GM21381 (cell line): Measurements from ENCODE around the gene KCTD19.

Source experiments
- ATAC-seq: cut with Tn5 transposase; IDR thresholded peaks from one replicate; pipeline ENCODE4 v1.9.1; 2021; ENCODE audit warnings: mild to moderate bottlenecking, moderate library complexity; ENCODE audit not compliant: unreplicated experiment

Gene KCTD19

GRCh38 chr16:67327743-67328142, 1.2 kb upstream of the KCTD19 start:
- no peak for ATAC-seq

GRCh38 chr16:67326115-67326471, 448 bp downstream of the KCTD19 start:
- no peak for ATAC-seq

DNA sequence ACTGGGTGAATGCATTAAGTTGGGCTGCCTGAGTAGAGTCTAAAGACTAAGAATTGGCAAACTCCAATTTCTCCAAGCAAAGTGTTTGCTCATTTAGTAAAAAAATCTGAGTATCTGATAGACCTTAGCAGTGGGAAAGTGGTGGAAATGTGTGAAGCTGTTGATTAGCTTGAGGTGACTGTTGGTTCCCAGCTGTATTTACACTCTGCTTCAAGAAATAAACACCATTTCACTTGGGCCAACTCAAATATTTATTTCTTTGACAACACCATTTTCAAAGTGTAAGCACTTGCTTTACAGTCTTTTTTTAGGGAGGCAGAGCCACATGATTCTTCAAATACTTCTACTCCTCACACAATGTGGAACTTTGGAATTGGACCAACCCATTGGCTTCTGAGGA, 8.7 kb downstream of the KCTD19 start:
- no peak for ATAC-seq

- no peak for ATAC-seq
These were observed 13.8 kb downstream of the KCTD19 start for GRCh38 chr16:67312719-67313118.

DNA sequence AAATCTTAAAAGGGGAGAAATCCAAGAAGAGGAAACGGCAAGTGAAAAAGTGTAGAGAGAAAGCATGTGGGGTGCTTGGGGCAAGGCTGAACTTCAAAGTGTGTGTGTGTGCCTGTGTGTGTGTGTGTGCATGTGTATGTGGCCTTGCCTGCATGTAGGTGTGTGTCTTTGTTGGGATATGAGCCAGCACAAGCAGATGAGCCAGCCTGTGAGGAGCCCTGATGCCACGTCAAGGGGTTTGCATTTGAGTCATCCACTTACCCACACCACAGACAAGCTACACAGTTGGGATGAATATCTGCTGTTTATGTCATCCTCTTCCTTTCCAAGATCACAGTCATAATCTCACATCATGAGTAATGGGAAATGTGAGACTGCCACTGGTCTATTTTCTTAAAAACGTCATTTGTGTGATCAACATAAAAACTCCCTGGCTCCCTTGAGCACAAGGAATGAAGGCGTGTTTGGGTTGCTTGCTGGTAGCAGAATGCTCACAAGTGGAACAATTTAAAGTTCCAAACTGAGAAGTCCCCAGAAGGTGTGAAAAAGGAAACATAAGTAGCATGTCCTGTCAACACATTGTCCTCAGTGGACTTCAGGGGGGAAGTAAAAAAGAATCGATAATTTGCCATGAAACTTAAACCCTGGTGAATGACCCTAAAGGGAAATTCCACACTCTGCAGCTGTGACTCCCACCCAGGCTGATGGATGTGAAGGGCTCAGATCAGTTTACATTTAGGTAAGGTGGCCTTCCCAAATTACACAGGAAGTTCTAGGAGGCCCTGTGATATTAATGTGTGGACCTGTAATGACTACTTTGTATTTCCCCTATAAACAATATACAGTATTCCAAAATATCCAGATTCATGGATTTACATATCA, 14.7 kb downstream of the KCTD19 start:
- peak; percentile 77 for ATAC-seq

GRCh38 chr16:67310561-67310960, 16.0 kb downstream of the KCTD19 start:
- no peak for ATAC-seq

GRCh38 chr16:67305216-67306071, 21.1 kb downstream of the KCTD19 start:
- no peak for ATAC-seq

DNA sequence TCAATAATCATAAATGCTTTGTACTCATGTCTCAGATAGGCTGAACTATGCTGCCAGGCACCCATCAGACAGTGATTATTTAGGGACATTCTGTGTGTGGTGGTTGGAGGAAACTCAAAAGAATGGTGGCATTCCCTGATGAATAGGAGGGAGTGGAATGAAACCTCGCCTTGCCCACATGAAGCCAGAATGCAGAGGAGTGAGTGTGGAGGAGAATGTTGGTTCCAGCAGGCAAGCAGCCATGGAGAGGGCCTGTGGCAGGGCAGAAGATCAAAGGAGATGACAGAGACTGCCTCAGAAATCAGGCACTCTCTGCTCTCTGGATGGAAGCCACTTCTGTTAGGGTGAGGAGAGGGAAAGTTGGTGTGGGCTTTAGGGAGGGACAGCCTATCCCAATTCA, 22.5 kb downstream of the KCTD19 start:
- no peak for ATAC-seq

DNA sequence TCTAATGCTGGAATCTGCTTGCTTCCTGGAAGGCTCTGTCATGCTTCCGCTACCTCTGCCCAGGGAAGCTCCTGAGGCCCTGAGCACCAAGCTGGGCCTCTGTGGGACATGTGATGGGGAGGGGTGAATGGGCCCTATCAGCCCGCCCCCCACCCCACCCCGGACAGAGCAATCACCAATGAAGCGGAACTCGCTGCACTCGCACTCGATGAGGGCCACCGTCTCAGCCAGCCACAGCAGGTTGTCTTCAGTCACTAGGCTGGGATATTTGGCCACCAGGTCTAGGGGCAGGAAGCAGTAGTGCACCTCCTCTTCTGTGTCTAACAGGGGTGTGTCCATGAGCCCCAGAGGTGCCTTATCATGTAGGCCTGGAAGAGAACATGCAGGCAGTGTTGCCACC, 23.6 kb downstream of the KCTD19 start:
- ATAC-seq = no peak

- ATAC-seq = no peak
These were observed 24.5 kb downstream of the KCTD19 start for GRCh38 chr16:67302076-67302475.

DNA sequence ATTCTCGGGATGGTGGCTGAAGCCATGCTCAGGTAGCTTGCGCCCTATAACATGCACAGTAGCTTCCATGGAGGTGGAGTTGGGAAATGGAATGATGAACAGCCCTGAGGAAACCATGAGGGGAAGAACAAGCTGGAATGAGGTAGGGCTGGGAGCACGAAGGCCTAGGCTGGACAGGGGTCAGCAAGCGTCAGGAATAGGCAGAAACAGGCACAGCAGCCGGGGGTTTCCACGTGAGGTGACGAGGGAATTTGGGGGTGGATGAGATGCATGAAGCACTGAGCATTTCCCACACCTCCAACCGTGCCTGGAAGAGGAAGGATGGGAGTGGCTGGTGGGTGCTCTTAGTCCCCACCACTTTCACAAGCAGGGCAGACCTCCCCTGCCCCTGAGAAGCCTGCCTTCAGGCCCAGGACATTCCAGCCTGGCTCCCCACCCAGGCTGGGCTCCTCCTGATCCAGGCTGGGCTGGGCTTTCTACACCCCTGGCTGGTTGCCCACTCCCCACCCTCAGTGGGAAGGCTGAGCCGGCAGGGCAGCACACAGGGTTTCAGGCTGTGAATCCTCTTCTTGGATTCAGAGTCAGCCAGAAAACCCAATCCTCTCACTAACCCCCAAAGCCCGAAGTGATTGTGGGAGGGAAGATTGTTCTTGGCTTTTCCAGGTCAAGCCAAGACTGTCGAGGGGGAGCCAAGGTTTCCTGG, 25.3 kb downstream of the KCTD19 start:
- no peak for ATAC-seq

DNA sequence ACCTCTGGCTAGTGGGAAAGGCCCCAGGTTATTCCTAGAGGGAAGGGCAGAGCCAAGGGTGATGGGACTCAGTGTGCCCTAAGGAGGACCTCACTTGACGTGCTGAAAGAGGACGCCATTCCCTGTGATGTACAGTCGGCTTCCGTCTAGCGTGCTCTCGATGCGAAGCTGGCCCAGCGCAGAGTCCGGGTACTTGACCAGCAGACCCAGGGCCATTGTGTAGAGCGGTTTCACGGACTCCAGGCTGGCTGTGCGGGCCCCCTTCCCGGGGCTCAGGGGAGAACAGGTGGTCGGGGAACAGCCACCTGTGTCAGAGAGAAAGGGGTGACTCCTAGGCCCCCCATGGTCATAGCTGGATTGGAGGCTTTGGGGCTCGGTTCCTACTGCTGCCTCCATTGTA, 27.3 kb downstream of the KCTD19 start:
- no peak for ATAC-seq

- ATAC-seq = no peak
These were observed 28.3 kb downstream of the KCTD19 start for GRCh38 chr16:67298277-67298676.

DNA sequence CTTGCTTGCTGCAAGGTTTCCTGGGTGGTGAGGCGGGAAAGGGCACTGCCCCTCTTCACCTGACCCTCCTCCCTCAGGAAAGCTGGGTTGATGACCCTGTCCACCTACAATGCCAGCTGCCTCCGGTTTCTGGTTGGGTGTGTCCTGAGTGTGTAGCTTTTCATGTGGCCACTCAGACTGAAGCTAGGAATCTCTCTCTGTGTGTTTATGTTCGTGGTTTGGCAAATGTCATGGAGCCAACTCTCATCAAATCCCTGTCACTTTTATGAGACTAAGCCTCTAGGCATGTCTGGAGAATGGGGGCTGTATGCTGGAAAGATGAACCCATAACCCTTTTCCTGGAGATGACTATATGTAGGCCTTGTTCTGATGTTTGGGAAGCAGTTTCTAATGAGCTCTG, 30.1 kb downstream of the KCTD19 start:
- ATAC-seq = no peak

DNA sequence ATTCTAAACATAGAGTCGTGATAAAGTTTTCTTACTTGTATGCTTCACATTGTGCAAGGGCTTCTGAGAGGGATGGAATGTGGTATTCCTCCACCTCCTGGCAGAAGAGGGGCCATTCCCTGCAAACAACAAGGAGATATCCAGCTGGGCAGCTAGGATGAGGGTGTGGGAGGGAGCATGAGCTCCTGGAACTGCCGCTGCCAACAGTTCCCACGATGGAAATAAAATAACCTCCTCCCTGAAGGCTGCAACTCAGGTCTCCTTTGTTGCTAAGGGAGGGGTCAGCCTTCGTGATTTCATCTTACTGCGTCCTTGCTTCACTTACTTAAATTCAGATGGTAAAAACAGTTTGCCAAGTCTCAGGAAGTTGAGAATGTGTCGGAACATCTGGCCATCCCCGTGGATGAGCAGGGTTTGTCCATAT, 31.6 kb downstream of the KCTD19 start:
- no peak for ATAC-seq

- ATAC-seq = no peak
These were observed 32.3 kb downstream of the KCTD19 start for GRCh38 chr16:67294171-67294757.

- no peak for ATAC-seq
These were observed 35.1 kb downstream of the KCTD19 start for GRCh38 chr16:67291461-67291860.

DNA sequence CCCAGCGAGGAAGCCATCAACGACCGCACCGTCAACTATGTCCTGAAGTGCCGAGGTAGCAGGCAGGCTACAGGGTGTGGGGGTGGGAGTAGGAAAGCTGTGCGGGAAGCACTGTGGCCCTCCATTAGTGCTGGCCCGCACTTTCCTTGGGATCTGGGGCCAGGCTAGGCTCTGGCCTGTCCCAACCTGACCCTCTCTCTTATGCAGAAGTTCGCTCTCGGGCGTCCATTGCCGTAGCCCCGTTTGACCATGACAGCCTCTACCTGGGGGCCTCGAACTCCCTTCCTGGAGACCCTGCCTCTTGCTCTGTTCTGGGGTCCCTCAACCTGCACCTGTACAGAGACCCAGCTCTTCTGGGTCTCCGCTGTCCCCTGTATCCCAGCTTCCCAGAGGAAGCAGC, 38.6 kb downstream of the KCTD19 start:
- no peak for ATAC-seq

- ATAC-seq = no peak
These were observed 39.9 kb downstream of the KCTD19 start for GRCh38 chr16:67286441-67287235.
